ENCODE measurements around the gene RSPO3.

DNA sequence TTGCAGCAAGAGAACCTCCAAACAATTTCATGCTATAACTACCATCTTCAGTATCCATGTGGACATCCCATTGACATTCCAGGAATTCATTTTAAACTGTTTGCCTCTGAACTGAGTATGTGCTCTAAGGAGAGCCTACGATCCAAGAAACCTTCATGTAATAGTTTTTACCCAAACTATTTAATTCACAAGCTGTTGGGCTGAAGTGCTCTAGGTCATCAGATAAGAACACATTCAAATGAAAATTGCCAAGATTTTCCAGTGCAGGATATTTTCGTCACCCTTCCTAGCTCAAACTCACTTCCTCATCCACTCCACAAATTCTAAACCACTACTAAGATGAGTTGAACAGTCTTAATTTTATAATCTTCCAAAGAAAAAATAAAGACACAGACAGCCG, 12.8 kb downstream of the RSPO3 start:
- TF ChIP-seq CTCF (conservative IDR thresholded peaks at IDR 0.05; ENCODE audit: low read depth, low read length) (no peak), EZH2 (IDR thresholded peaks at IDR 0.05; ENCODE audit: borderline replicate concordance, low read depth, low read length, poor library complexity, severe bottlenecking) (no peak)

Measured in A673 (cell line).